Measurements from ENCODE around the gene DNAJC27.

- TF ChIP-seq CTCF (IDR thresholded peaks at IDR 0.05 in 2 of 3, conservative IDR thresholded peaks at IDR 0.05 in 1 of 3; ENCODE audit: borderline replicate concordance in 1 of 3, insufficient read depth in 1 of 3, low read depth in 2 of 3, low read length in 2 of 3) (no peak), EZH2phosphoT487 (IDR thresholded peaks at IDR 0.05; ENCODE audit: borderline replicate concordance) (no peak), ZFX (IDR thresholded peaks at IDR 0.05) (no peak), POLR2A (IDR thresholded peaks at IDR 0.05; ENCODE audit: borderline replicate concordance, extremely low read depth, insufficient read depth, insufficient read length) (no peak), ELF1 (IDR thresholded peaks at IDR 0.05; ENCODE audit: borderline replicate concordance, low read depth) (no peak)
Observed at GRCh38 chr2:24924266-24924665, 47.5 kb downstream of the DNAJC27 start.

All from HCT116 (cell line).